ENCODE measurements around the gene FMO3. TPM values are rescaled to one million over a fixed set of nuclear protein-coding genes. Genes with fewer than 3 reads are reported as not detected.

Gene FMO3
- total RNA-seq, 1 experiment from 2014 or later, result 0.12 TPM

GRCh38 chr1:171161431-171161830 is 70.7 kb downstream of the FMO3 start:
- no peaks in the 10 kb centered on the region for H3K9me3 ChIP-seq (ENCODE audit: control insufficient read depth in 1 of 2, insufficient read depth in 1 of 2, low read depth in 1 of 2, low read length in 2 of 2)
- no peak overlapping the region for H3K27ac ChIP-seq (ENCODE audit: low read depth, low read length)
- no peak overlapping the region for H3K4me2 ChIP-seq (ENCODE audit: low read length)
- TF ChIP-seq ZNF274 (IDR thresholded peaks at IDR 0.05; ENCODE audit: low read depth, low read length) (no peak), YY1 (IDR thresholded peaks at IDR 0.05; ENCODE audit: extremely low read depth, insufficient replicate concordance, low read depth, low read length) (no peak), CEBPB (IDR thresholded peaks at IDR 0.05; ENCODE audit: low read depth) (no peak), ELF1 (IDR thresholded peaks at IDR 0.05; ENCODE audit: borderline replicate concordance, low read depth) (no peak), MAX (IDR thresholded peaks at IDR 0.05) (no peak), ZBTB33 (IDR thresholded peaks at IDR 0.05; ENCODE audit: extremely low read depth, insufficient replicate concordance, low read length) (no peak), CTCF (IDR thresholded peaks at IDR 0.05 in 2 of 3, conservative IDR thresholded peaks at IDR 0.05 in 1 of 3; ENCODE audit: borderline replicate concordance in 1 of 3, insufficient read depth in 1 of 3, low read depth in 2 of 3, low read length in 2 of 3) (no peak), EZH2 (IDR thresholded peaks at IDR 0.05) (no peak), POLR2AphosphoS5 (IDR thresholded peaks at IDR 0.05; ENCODE audit: low read depth, low read length) (no peak)
- no peaks in the 10 kb centered on the region for H3K27me3 ChIP-seq (ENCODE audit: insufficient read depth, low read length)
- H4K20me1 ChIP-seq (ENCODE audit: insufficient read depth), result no peaks in the 10 kb centered on the region
- DNase-seq (ENCODE audit: low read depth, low spot score) (no peak), ATAC-seq (no peak)
- no peak overlapping the region for H3K9ac ChIP-seq (ENCODE audit: low read length)
- no TSS peak for BruUV-seq (replicated peaks)
- ChIA-PET CTCF (no interaction called here), RAD21 (ENCODE audit: low non-redundant PET in 1 of 2, low total read pairs in 2 of 2, uncharacterized antibody in 2 of 2, unreplicated experiment in 2 of 2) (no interaction called here), POLR2A (no interaction called here)
- H3K4me3 ChIP-seq (replicated peaks in 1 of 2; ENCODE audit: low read depth in 1 of 2, low read length in 2 of 2), result no peak overlapping the region
- no peaks in the 10 kb centered on the region for H3K79me2 ChIP-seq (ENCODE audit: insufficient read depth, low read length)
- H3K36me3 ChIP-seq (ENCODE audit: control insufficient read depth in 1 of 2, insufficient read depth in 2 of 2, low read length in 2 of 2), result no peaks in the 10 kb centered on the region
- intact Hi-C loops (cut with micrococcal nuclease), result no loop called here
- no peak overlapping the region for H2AFZ ChIP-seq (ENCODE audit: low read depth, low read length, poor library complexity, severe bottlenecking)
- no peaks in the 10 kb centered on the region for H3K4me1 ChIP-seq (ENCODE audit: control insufficient read depth in 1 of 2, insufficient read depth in 2 of 2, low read length in 2 of 2)
- H3K9me2 ChIP-seq (ENCODE audit: insufficient read depth), result no peaks in the 10 kb centered on the region

Measured in HCT116 (cell line).